H1 (cell line): ENCODE data around the gene SERPINB1. TPM values are rescaled to one million over a fixed set of nuclear protein-coding genes. Genes with fewer than 3 reads are reported as not detected.

Source experiments
- EP300 ChIP-seq, 2 experiments: IDR thresholded peaks; 1 replicate in 1 of 2; 2 replicates in 1 of 2; pipeline ENCODE4 v1.6.1; 2011 to 2012; ENCODE audit warnings: low read depth in 2 of 2, low read length in 2 of 2, mild to moderate bottlenecking in 2 of 2, borderline replicate concordance in 1 of 2, inconsistent platforms in 1 of 2, moderate library complexity in 1 of 2
- GABPA ChIP-seq: IDR thresholded peaks from 2 replicates; pipeline ENCODE4 v1.6.1; 2011; ENCODE audit warnings: mild to moderate bottlenecking, low read length, moderate library complexity, borderline replicate concordance; ENCODE audit not compliant: insufficient read depth
- NRF1 ChIP-seq: IDR thresholded peaks from 2 replicates; pipeline ENCODE4 v1.6.1; 2011; ENCODE audit warnings: mild to moderate bottlenecking, low read depth, low read length, improper control_type of control experiment
- YY1 ChIP-seq: IDR thresholded peaks from 2 replicates; pipeline ENCODE4 v1.6.1; 2011; ENCODE audit warnings: low read depth, mild to moderate bottlenecking, low read length
- polyA plus RNA-seq, 7 experiments: library from polyadenylated mRNA; depleted of rRNA in 3 of 7; stranded (reverse) in 5 of 7; unstranded in 2 of 7; fragments of >200 nt in 5 of 7; fragments of 200-250 nt in 2 of 7; gene quantifications; 1 replicate in 5 of 7; 2 replicates in 1 of 7; 4 replicates in 1 of 7; pipeline versions ENCODE4 v1.2.1 to v1.2.3, GENCODE V29; 2011 to 2013; ENCODE audit warnings: missing spikeins in 2 of 7, mixed read lengths in 2 of 7
- total RNA-seq: library from RNA; stranded (reverse); fragmentation: NEBNext Ultra II Directional; extraction: Animal tissue kit (Norgen Biotek cat#: 25700); gene quantifications from 2 replicates; pipeline ENCODE4 v1.2.1, GENCODE V29; 2021
- TF ChIP-seq, protein P1 (sequence below): IDR thresholded peaks from 2 replicates; pipeline ENCODE4 v1.6.1; 2012; ENCODE audit warnings: inconsistent platforms

Gene SERPINB1
- total and polyA plus RNA-seq, 2 of the 8 experiments (the other 6 are each of a cell fraction or from before 2014, with no cell fraction given) = 8.1 to 17.3 TPM

DNA sequence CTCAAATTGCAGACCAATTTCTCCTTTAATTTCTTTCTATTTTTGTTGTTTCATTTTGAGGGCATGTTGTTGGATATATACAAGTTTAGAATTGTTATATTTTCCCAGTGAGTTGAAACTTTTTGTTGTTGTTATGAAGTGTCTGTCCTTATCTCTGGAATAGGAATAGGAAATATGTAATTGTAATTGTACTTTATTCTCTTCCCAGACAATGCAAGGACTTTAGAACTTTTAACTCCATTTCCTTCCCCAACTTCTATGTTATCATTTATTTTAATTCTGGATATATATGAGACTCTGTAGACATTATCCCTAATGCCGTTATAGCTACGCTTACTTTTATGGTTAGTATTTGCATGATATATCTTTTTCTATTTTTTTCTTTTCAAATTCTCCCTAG is 12.4 kb downstream of the SERPINB1 start (continued):
- TF ChIP-seq, protein P1, sequence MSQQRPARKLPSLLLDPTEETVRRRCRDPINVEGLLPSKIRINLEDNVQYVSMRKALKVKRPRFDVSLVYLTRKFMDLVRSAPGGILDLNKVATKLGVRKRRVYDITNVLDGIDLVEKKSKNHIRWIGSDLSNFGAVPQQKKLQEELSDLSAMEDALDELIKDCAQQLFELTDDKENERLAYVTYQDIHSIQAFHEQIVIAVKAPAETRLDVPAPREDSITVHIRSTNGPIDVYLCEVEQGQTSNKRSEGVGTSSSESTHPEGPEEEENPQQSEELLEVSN = no peak
- TF ChIP-seq EP300 (IDR thresholded peaks at IDR 0.05; ENCODE audit: borderline replicate concordance in 1 of 2, low read depth in 2 of 2, low read length in 2 of 2) (no peak), YY1 (no peak), NRF1 (no peak), GABPA (no peak)
